Activated CD8-positive, alpha-beta T cell treated with anti-CD3 and anti-CD28 coated beads, Interleukin-2, amount 10 ng/mL, durations not matched to agents 7 days and 5 days (primary cell): Measurements from ENCODE around the gene CXCR6. TPM values are rescaled to one million over a fixed set of nuclear protein-coding genes. Genes with fewer than 3 reads are reported as not detected.
"Not testable (repeated sequence)": the region's sequence is repeated elsewhere in the genome, so short reads cannot be mapped to it uniquely, and the experiment has no call there.

ENCODE experiments used
- ATAC-seq: fragments of 150-1000 bp; cut with Tn5 transposase; one replicate; pipeline ENCODE4 v1.10.0; 2021; ENCODE audit warnings: moderate library complexity
- CTCF ChIA-PET: fragments of 350-600 bp; sonication (Branson Sonifier 250); formaldehyde crosslinking; loops from one replicate; lab custom pipeline; 2021; ENCODE audit warnings: antibody characterized with exemption; lab: Charles Lee
- POLR2A ChIA-PET: fragments of 350-600 bp; sonication (Branson Sonifier 250); formaldehyde crosslinking; loops from one replicate; lab custom pipeline; 2021; ENCODE audit warnings: antibody characterized with exemption; lab: Charles Lee
- DNase-seq: peaks from one replicate; pipeline ENCODE4 v3.0.0-alpha.2; 2020
- H3K27ac Mint-ChIP-seq: one replicate; pipeline ENCODE4 v1.8.0; 2021; ENCODE audit warnings: mild to moderate bottlenecking, mixed read lengths
- H3K27me3 Mint-ChIP-seq: one replicate; pipeline ENCODE4 v1.8.0; 2021; ENCODE audit warnings: low read depth, mixed read lengths
- H3K36me3 Mint-ChIP-seq: one replicate; pipeline ENCODE4 v1.8.0; 2021; ENCODE audit warnings: low read depth, mixed read lengths
- H3K4me1 Mint-ChIP-seq: one replicate; pipeline ENCODE4 v1.8.0; 2021; ENCODE audit warnings: low read depth, mixed read lengths
- H3K4me3 Mint-ChIP-seq: one replicate; pipeline ENCODE4 v1.8.0; 2021; ENCODE audit warnings: mild to moderate bottlenecking, mixed read lengths
- H3K9me3 Mint-ChIP-seq: one replicate; pipeline ENCODE4 v1.8.0; 2022; ENCODE audit warnings: mixed read lengths; ENCODE audit not compliant: insufficient read depth
- total RNA-seq, 2 experiments: library from RNA; stranded (reverse); gene quantifications; one replicate each; pipeline ENCODE4 v1.2.3, GENCODE V29; 2021

CXCR6 gene
- total RNA-seq, 2 experiments from 2014 or later, result 26.5 to 27.6 TPM

DNA sequence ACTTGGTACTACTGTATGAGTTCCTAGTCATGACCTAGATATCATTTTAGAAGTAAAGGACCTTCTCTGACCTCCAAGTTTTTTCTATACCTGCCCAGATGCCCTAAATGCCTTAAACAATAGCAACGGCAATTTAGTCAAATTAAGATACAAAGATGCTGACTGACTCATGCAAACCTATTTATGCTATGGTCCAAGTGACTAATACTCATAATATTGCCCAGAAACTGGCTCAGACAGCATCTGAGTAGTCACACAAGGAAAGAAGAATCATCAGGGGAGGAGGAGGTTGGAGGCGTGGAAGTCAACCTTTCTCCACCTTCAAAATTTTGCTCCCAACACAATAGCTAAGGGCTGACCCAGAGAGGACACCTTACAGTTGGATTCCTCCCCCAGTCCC, 45.5 kb downstream of the CXCR6 start:
- no peak overlapping the region for H3K4me3 Mint-ChIP-seq
- H3K4me1 Mint-ChIP-seq, result peaks cover 95% of the 10 kb centered on the region
- DNase-seq, result no peak
- peaks cover 82% of the 10 kb centered on the region for H3K36me3 Mint-ChIP-seq
- POLR2A ChIA-PET, result no interaction called here
- CTCF ChIA-PET, result interaction anchor here (0.6 kb wide), 1 partner anchor 94 kb away, joined by 4 read pairs; no protein-coding TSS in a partner anchor
- H3K27me3 Mint-ChIP-seq, result no peaks in the 10 kb centered on the region
- H3K27ac Mint-ChIP-seq, result no peak overlapping the region
- no peaks in the 10 kb centered on the region for H3K9me3 Mint-ChIP-seq
- ATAC-seq, result no peak

DNA sequence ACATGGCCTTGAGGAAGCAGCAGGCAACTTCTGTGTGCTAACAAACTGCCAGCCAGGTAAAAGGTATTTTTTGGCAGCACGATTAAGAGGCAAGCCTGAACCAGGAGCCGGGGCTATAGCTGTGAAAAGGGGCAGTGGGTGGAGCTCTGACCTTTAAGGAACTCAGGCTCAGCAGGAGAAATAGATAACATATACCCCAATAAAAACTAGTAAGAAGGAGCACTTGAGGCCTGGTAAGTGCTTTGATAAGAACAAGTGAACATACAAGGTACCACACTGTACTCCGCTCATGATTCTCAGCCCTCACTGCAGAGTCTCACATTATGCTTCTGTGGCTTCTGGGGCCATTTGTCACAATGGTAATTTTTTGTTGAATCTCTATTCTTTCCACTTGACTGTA, 46.9 kb downstream of the CXCR6 start:
- Mint-ChIP-seq H3K9me3 (no peaks in the 10 kb centered on the region), H3K4me1 (peaks cover 89% of the 10 kb centered on the region), H3K27ac (peak overlapping the region; percentile 40), H3K4me3 (no peak overlapping the region), H3K36me3 (peaks cover 69% of the 10 kb centered on the region), H3K27me3 (no peaks in the 10 kb centered on the region)
- POLR2A ChIA-PET, result no interaction called here
- DNase-seq, result no peak
- no peak for ATAC-seq
- CTCF ChIA-PET, result no interaction called here

DNA sequence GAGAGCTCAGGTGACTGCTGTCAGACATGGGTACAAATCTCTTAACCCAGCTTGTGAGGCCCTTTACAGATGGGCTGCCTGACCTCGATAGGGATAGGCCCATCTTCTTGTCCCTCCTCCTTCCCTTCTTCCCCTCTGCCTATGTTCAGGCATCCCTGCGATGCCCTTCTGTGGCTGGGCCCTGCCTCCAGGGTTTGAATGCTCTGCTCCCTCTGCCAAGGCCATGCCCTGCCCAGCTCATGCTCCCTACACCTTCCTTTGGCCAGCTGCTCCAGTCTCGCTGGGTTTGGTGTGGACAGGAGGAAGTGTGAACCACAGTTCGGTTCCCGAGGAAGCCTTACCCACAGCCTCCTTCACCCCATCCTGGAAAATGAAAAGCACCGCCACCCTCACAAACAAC, 48.1 kb downstream of the CXCR6 start:
- POLR2A ChIA-PET, result no interaction called here

DNA sequence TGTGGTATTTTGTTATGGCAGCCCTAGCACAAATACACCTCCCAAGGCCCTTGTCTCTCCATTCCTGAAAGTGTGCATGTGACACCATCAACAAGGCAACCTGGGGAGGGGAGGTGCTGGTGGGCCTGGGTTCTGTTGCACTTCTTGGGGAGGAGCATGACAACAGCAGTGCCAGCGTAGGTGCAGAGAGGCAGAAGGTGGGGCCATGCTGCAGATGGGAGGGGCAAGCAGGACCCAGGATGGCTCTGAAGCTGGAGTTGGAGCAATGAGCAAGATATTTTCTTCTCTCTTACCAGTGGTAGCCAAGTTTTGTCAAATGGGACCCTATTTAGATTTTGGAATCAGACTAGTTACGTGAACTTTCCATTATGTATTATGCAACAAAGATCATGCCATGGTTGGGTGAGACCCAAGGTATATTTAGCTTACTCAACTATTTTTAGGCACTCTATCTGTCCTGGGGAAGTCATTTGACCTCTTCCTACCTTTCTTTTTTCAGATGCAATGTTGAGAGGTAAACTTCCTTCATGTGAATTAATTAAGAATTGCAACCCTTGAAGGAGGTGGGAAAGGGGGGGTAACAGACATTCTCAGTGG, 49.0 kb downstream of the CXCR6 start:
- ChIA-PET CTCF (interaction anchor here (0.9 to 5.2 kb wide), 8 partner anchors 12 to 386 kb away, joined by 3 to 29 read pairs (median 18); no protein-coding TSS in a partner anchor), POLR2A (interaction anchor here (0.7 to 1.1 kb wide), 4 partner anchors 15 to 378 kb away, joined by 3 to 5 read pairs (median 4); partner anchors contain the start of gene CCR5)
- peaks cover 3% of the 10 kb centered on the region for H3K9me3 Mint-ChIP-seq
- peak overlapping the region; percentile 86 for H3K27ac Mint-ChIP-seq
- H3K27me3 Mint-ChIP-seq, result no peaks in the 10 kb centered on the region
- ATAC-seq (no peak), DNase-seq (no peak)
- peaks cover 54% of the 10 kb centered on the region for H3K36me3 Mint-ChIP-seq
- peaks cover 86% of the 10 kb centered on the region for H3K4me1 Mint-ChIP-seq
- H3K4me3 Mint-ChIP-seq, result peak overlapping the region; percentile 59

More for the DNA sequence above, 48.1 kb downstream of the CXCR6 start:
- CTCF ChIA-PET, result interaction anchor here (1.1 kb wide), 1 partner anchor 17 kb away, joined by 5 read pairs; no protein-coding TSS in a partner anchor
- peak overlapping the region; percentile 20 for H3K4me3 Mint-ChIP-seq
- H3K9me3 Mint-ChIP-seq, result peaks cover under 1% of the 10 kb centered on the region
- ATAC-seq, result no peak
- peak overlapping the region; percentile 86 for H3K27ac Mint-ChIP-seq
- H3K27me3 Mint-ChIP-seq, result no peaks in the 10 kb centered on the region
- H3K36me3 Mint-ChIP-seq, result peaks cover 60% of the 10 kb centered on the region
- peaks cover 86% of the 10 kb centered on the region for H3K4me1 Mint-ChIP-seq
- no peak for DNase-seq

GRCh38 chr3:45992821-45993221, 49.6 kb downstream of the CXCR6 start:
- peaks cover 81% of the 10 kb centered on the region for H3K4me1 Mint-ChIP-seq
- peak overlapping the region; percentile 59 for H3K4me3 Mint-ChIP-seq
- ChIA-PET CTCF (interaction anchor here (0.9 to 5.2 kb wide), 10 partner anchors 12 to 385 kb away, joined by 3 to 29 read pairs (median 18); no protein-coding TSS in a partner anchor), POLR2A (interaction anchor here (0.7 to 3.1 kb wide), 8 partner anchors 8 to 378 kb away, joined by 3 to 20 read pairs (median 6); partner anchors contain the start of gene CCR5)
- H3K36me3 Mint-ChIP-seq, result peaks cover 49% of the 10 kb centered on the region
- ATAC-seq (no peak), DNase-seq (peak; percentile 52)
- H3K27me3 Mint-ChIP-seq, result no peaks in the 10 kb centered on the region
- H3K9me3 Mint-ChIP-seq, result peaks cover 3% of the 10 kb centered on the region
- peak overlapping the region; percentile 86 for H3K27ac Mint-ChIP-seq

DNA sequence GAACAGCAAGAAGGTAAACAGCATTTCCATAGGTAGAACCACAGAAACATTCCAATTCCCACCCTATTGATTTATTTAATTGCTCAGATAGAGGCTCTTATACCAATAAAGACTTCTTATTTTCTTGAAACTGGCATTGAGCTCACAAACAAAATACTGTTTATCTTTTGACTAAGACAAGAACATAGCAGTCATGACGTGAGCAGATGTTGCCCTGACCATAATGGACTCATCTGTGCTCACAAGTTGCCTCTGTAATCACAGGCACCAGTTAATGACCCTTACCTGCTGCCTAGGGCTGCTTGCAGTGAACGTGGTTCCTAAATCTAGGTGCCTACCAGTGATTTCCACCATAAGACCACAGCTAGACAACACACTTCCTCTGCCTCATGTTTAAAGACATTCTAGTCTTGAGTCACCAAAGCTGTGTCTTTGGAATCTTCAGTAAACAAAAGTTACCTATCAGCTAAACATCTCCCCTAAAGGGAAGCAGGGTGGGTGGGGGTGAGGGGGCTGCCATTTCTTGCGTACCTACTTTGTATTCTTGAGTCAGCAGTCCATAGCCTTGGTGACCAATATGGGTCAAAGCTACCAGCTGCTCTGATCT, 50.3 kb downstream of the CXCR6 start:
- peaks cover 75% of the 10 kb centered on the region for H3K4me1 Mint-ChIP-seq
- H3K27me3 Mint-ChIP-seq, result no peaks in the 10 kb centered on the region
- POLR2A ChIA-PET, result interaction anchor here (1.5 to 3.7 kb wide), 6 partner anchors 9 to 50 kb away, joined by 6 to 31 read pairs (median 9); partner anchors contain the start of gene CXCR6
- peak overlapping the region; percentile 65 for H3K4me3 Mint-ChIP-seq
- peaks cover 43% of the 10 kb centered on the region for H3K36me3 Mint-ChIP-seq
- peak overlapping the region; percentile 86 for H3K27ac Mint-ChIP-seq
- CTCF ChIA-PET, result interaction anchor here (0.9 to 5.2 kb wide), 15 partner anchors 13 to 384 kb away, joined by 3 to 29 read pairs (median 9); partner anchors contain the start of gene CXCR6
- ATAC-seq, result peak; percentile 40
- peak; percentile 54 for DNase-seq
- peaks cover 3% of the 10 kb centered on the region for H3K9me3 Mint-ChIP-seq

- POLR2A ChIA-PET, result interaction anchor here (0.6 to 3.7 kb wide), 14 partner anchors 10 to 305 kb away, joined by 3 to 31 read pairs (median 6); partner anchors contain the start of gene CXCR6
- H3K27me3 Mint-ChIP-seq, result peaks cover 1% of the 10 kb centered on the region
- CTCF ChIA-PET, result interaction anchor here (0.9 to 5.2 kb wide), 15 partner anchors 13 to 374 kb away, joined by 3 to 29 read pairs (median 8); partner anchors contain the start of gene CXCR6
- peaks cover 3% of the 10 kb centered on the region for H3K9me3 Mint-ChIP-seq
- DNase-seq, result peak; percentile 84
- peak overlapping the region; percentile 92 for H3K27ac Mint-ChIP-seq
- peaks cover 69% of the 10 kb centered on the region for H3K4me1 Mint-ChIP-seq
- H3K36me3 Mint-ChIP-seq, result peaks cover 35% of the 10 kb centered on the region
- ATAC-seq, result peak; percentile 51
- peak overlapping the region; percentile 87 for H3K4me3 Mint-ChIP-seq
Measured at GRCh38 chr3:45994419-45995235, 51.4 kb downstream of the CXCR6 start.

DNA sequence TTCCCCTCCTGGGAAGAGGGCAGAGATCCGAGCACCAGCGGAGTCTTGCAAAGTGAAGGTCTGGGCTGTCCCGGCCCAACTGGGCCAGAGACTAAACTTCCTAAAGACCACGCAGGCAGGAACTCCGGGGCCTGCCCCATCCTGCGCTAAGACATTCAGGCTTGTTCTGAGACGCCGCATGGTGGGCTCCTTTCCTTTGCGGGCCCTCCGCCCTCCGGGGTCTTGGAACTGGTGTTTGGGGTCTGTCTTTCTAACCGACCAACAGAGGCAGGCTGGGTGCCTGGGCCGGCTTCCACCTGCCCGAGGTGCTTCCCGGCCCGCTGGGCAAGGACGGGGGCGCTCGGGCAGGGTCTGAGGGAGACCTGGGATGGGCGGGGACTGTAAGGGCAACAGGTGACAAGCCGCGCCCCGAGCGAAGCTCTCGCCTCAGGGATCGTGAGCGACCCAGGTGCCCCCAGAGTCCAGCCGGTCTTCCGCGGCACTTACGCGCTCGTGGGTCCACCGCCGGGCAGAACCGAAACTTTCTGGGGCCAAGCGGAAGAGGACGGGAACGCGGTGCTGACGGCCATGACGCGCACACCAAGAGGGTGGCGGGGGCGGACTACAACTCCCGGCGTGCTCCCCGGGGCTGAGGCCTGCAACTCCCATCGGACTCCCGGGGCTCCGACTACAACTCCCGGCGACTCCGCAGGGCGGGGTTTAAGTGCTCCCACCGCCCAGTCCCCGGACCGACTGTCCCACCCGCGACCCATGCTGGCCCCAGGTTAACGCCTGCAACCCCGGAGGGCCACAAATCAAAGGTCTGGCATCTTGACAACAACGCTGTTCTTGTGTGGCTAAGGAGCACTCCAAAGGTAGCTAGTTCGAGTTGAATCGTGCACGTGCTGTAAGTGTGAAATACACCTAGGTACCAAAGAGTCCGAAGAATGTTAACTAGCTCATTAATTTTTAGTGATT, 52.2 kb downstream of the CXCR6 start, which contains the start of gene FYCO1:
FYCO1 (minus strand) TSS at position 589 of the 957 bp plus-strand sequence. CDS start 10,914 bp downstream, outside the sequence.
- H3K9me3 Mint-ChIP-seq, result peaks cover 3% of the 10 kb centered on the region
- H3K36me3 Mint-ChIP-seq, result peaks cover 29% of the 10 kb centered on the region
- peaks cover 62% of the 10 kb centered on the region for H3K4me1 Mint-ChIP-seq
- DNase-seq, result peak; percentile 94
- H3K27me3 Mint-ChIP-seq, result peaks cover 4% of the 10 kb centered on the region
- POLR2A ChIA-PET, result interaction anchor here (0.6 to 3.7 kb wide), 11 partner anchors 11 to 305 kb away, joined by 3 to 31 read pairs (median 5); partner anchors contain the start of gene CXCR6
- peak within 1 kb of the TSS; percentile 92 for H3K27ac Mint-ChIP-seq
- ATAC-seq, result peak; percentile 83
- peak within 1 kb of the TSS; percentile 87 for H3K4me3 Mint-ChIP-seq
- CTCF ChIA-PET, result interaction anchor here (0.6 to 5.2 kb wide), 9 partner anchors 14 to 86 kb away, joined by 3 to 29 read pairs (median 18); no protein-coding TSS in a partner anchor

DNA sequence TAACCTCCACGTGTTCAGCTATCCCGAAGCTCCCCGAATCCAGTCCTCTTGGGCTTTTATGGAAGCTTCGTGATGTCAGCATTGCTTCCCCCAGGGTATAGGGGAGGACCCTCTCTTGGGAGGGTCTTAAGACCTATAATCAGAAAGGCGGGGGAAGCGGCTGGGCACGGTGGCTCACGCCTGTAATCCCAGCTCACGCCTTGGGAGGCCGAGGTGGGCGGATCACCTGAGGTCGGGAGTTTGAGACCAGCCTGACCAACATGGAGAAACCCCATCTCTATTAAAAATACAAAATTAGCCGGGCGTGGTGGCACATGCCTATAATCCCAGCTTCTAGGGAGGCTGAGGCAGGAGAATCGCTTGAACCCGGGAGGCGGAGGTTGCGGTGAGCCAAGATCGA, 54.2 kb downstream of the CXCR6 start:
- H3K27ac Mint-ChIP-seq, H3K9me3 Mint-ChIP-seq, H3K4me3 Mint-ChIP-seq, H3K27me3 Mint-ChIP-seq, DNase-seq, POLR2A ChIA-PET, ATAC-seq: not testable (repeated sequence)
- CTCF ChIA-PET, result interaction anchor here (2.1 kb wide), 1 partner anchor 80 kb away, joined by 5 read pairs; no protein-coding TSS in a partner anchor
- H3K4me1 Mint-ChIP-seq, result peaks cover 42% of the 10 kb centered on the region
- peaks cover 16% of the 10 kb centered on the region for H3K36me3 Mint-ChIP-seq

DNA sequence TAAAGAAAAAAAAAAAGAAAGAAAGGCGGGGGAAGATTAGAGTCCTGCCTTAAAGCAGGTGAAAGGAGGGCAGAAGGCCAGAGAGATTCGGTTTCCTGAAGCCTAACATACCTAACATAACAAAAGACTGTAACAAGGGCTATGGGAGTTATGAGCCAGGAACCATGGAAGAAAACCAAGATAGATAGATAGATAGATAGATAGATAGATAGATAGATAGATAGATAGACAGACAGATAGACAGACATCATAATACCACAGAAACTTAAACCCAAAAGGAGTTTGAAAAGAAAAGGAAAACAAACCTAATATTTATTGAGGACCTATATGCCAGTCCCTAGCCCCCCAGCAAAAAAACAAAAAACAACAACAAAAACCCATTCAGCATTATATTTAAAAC, 54.7 kb downstream of the CXCR6 start:
- H3K4me1 Mint-ChIP-seq, result peaks cover 38% of the 10 kb centered on the region
- DNase-seq (no peak), ATAC-seq (no peak)
- peaks cover 3% of the 10 kb centered on the region for H3K9me3 Mint-ChIP-seq
- peaks cover 4% of the 10 kb centered on the region for H3K27me3 Mint-ChIP-seq
- ChIA-PET CTCF (interaction anchor here (0.7 to 2.1 kb wide), 3 partner anchors 39 to 210 kb away, joined by 3 to 5 read pairs (median 3); partner anchors contain the start of gene CCR1), POLR2A (no interaction called here)
- H3K27ac Mint-ChIP-seq, result no peak overlapping the region
- H3K36me3 Mint-ChIP-seq, result peaks cover 12% of the 10 kb centered on the region
- no peak overlapping the region for H3K4me3 Mint-ChIP-seq
